Panc1 (cell line): ENCODE results near the gene KIF17. TPM values are rescaled to one million over a fixed set of nuclear protein-coding genes. Genes with fewer than 3 reads are reported as not detected.

Experiments
- ATAC-seq: fragments of 200-7000 bp; cut with Tn5 transposase; 2 replicates; pipeline ENCODE4 v1.9.1; 2020; ENCODE audit warnings: mild to moderate bottlenecking, moderate library complexity
- BruUV-seq: library from RNA; stranded (reverse); fragments of 400-500 nt; replicated peaks from 2 replicates; lab custom pipeline; 2021; lab: Mats Ljungman, UMichigan
- CTCF ChIA-PET: fragments of 300-600 bp; sonication (Branson Sonifier 250); formaldehyde crosslinking; loops from one replicate; lab custom pipeline; 2022; ENCODE audit warnings: antibody characterized with exemption; lab: Charles Lee
- POLR2A ChIA-PET: fragments of 300-600 bp; sonication (Branson Sonifier 250); formaldehyde crosslinking; loops from one replicate; lab custom pipeline; 2022; ENCODE audit warnings: antibody characterized with exemption; lab: Charles Lee
- DNase-seq: peaks from one replicate; pipeline ENCODE4 v3.0.0-alpha.2; 2010; ENCODE audit warnings: low read depth, low spot score
- H3K27ac ChIP-seq: 2 replicates; pipeline ENCODE4 v1.5.1; 2011; ENCODE audit warnings: mild to moderate bottlenecking, low read length, inconsistent platforms
- H3K27me3 ChIP-seq: fragments of 200-500 bp; sonication (Bioruptor generic); 2 replicates; pipeline ENCODE4 v1.6.0; 2014; ENCODE audit warnings: low read length, inconsistent platforms; ENCODE audit not compliant: control insufficient read depth, insufficient read depth
- H3K36me3 ChIP-seq: fragments of 200-500 bp; sonication (Bioruptor generic); 2 replicates; pipeline ENCODE4 v1.5.1; 2014; ENCODE audit warnings: inconsistent platforms, mild to moderate bottlenecking, low read length, moderate library complexity; ENCODE audit not compliant: control insufficient read depth, insufficient read depth
- H3K4me1 ChIP-seq: 2 replicates; pipeline ENCODE4 v1.5.1; 2011; ENCODE audit warnings: inconsistent platforms, mild to moderate bottlenecking, low read length, moderate library complexity; ENCODE audit not compliant: control insufficient read depth, insufficient read depth
- H3K4me3 ChIP-seq, 2 experiments: 2 replicates each; pipeline ENCODE4 v1.5.1; 2011 to 2012; ENCODE audit warnings: low read depth in 2 of 2, low read length in 2 of 2, mild to moderate bottlenecking in 2 of 2, inconsistent platforms in 1 of 2, moderate library complexity in 1 of 2
- H3K9me3 ChIP-seq: fragments of 200-500 bp; sonication (Bioruptor generic); 2 replicates; pipeline ENCODE4 v1.5.1; 2014; ENCODE audit warnings: low read depth, mild to moderate bottlenecking, inconsistent platforms, low read length, moderate library complexity; ENCODE audit not compliant: control insufficient read depth, insufficient read depth
- POLR2AphosphoS5 ChIP-seq: IDR thresholded peaks from 2 replicates; pipeline ENCODE4 v1.6.1; 2012; ENCODE audit warnings: mild to moderate bottlenecking, low read depth, low read length, moderate library complexity
- REST ChIP-seq, 2 experiments: IDR thresholded peaks; 2 replicates each; pipeline ENCODE4 v1.6.1; 2011 to 2012; ENCODE audit warnings: low read depth in 2 of 2, control low read depth in 1 of 2, low read length in 1 of 2, mild to moderate bottlenecking in 1 of 2, moderate library complexity in 1 of 2; ENCODE audit not compliant: insufficient read depth in 1 of 2
- SIN3A ChIP-seq: IDR thresholded peaks from 2 replicates; pipeline ENCODE4 v1.6.1; 2012; ENCODE audit warnings: low read depth, mild to moderate bottlenecking, low read length, moderate library complexity, borderline replicate concordance; ENCODE audit not compliant: insufficient read depth
- TCF7L2 ChIP-seq: IDR thresholded peaks from 2 replicates; pipeline ENCODE4 v1.6.1; 2011; ENCODE audit warnings: mild to moderate bottlenecking, low read depth, low read length, inconsistent platforms
- in situ Hi-C: cut with HindIII; loops from 2 replicates; pipeline ENCODE4 v1.10.0; 2016; ENCODE audit warnings: low sequenced_read_pairs, low pct_unique_long_range_greater_than_20kb
- intact Hi-C: fragments of 100-400 bp; cut with micrococcal nuclease; formaldehyde crosslinking; loops from one replicate; pipeline ENCODE4 v1.10.0; 2022; ENCODE audit not compliant: unreplicated experiment
- total RNA-seq: library from RNA; stranded (reverse); gene quantifications from one replicate; pipeline ENCODE4 v1.2.1, GENCODE V29; 2021; ENCODE audit not compliant: unreplicated experiment
- TF ChIP-seq, protein P1 (sequence below): fragments of 450-650 bp; IDR thresholded peaks from 2 replicates; pipeline ENCODE4 v1.5.1; 2017; ENCODE audit warnings: mild to moderate bottlenecking

KIF17 gene
- total RNA-seq, 1 experiment from 2014 or later, result 3.9 TPM

DNA sequence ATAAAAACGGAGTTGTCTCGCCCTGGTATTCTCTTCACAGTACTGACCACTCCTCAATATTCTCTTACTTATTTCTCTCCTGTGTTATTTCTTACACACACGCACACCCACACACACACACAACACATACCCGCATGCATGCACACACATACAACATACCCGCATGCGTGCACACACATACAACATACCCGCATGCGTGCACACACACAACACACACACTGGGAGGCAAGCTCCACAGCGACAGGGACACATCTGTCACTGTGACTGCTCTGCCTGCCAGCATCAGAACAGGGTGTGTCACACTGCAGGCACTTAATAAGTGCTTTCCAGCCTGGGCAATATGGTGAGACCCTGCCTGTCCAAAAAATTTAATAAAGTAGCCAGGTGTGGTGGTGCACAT is 35.8 kb downstream of the KIF17 start:
- no peak for ATAC-seq
- intact Hi-C loops (no loop called here), in situ Hi-C loops (no loop called here)
- Histone ChIP-seq H3K27me3 (no peaks in the 10 kb centered on the region), H3K4me3 (no peak overlapping the region), H3K9me3 (no peaks in the 10 kb centered on the region), H3K4me1 (no peaks in the 10 kb centered on the region), H3K27ac (no peak overlapping the region), H3K36me3 (no peaks in the 10 kb centered on the region)
- ChIA-PET CTCF (interaction anchor here (0.6 kb wide), 1 partner anchor 8 kb away, joined by 8 read pairs; no protein-coding TSS in a partner anchor), POLR2A (no interaction called here)
- BruUV-seq, result no TSS peak
- TF ChIP-seq SIN3A (no peak), TCF7L2 (no peak), REST (IDR thresholded peaks at IDR 0.05; ENCODE audit: insufficient read depth in 1 of 2, low read depth in 2 of 2, low read length in 1 of 2) (no peak), POLR2AphosphoS5 (no peak)
- TF ChIP-seq, protein P1, sequence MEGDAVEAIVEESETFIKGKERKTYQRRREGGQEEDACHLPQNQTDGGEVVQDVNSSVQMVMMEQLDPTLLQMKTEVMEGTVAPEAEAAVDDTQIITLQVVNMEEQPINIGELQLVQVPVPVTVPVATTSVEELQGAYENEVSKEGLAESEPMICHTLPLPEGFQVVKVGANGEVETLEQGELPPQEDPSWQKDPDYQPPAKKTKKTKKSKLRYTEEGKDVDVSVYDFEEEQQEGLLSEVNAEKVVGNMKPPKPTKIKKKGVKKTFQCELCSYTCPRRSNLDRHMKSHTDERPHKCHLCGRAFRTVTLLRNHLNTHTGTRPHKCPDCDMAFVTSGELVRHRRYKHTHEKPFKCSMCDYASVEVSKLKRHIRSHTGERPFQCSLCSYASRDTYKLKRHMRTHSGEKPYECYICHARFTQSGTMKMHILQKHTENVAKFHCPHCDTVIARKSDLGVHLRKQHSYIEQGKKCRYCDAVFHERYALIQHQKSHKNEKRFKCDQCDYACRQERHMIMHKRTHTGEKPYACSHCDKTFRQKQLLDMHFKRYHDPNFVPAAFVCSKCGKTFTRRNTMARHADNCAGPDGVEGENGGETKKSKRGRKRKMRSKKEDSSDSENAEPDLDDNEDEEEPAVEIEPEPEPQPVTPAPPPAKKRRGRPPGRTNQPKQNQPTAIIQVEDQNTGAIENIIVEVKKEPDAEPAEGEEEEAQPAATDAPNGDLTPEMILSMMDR, result no peak
- DNase-seq, result no peak

- ChIA-PET POLR2A (no interaction called here), CTCF (no interaction called here)
- Histone ChIP-seq H3K36me3 (no peaks in the 10 kb centered on the region), H3K9me3 (no peaks in the 10 kb centered on the region), H3K4me3 (no peak overlapping the region), H3K27ac (no peak overlapping the region), H3K27me3 (no peaks in the 10 kb centered on the region), H3K4me1 (no peaks in the 10 kb centered on the region)
- in situ Hi-C loops, result no loop called here
- BruUV-seq, result no TSS peak
- DNase-seq (no peak), ATAC-seq (no peak)
- intact Hi-C loops, result no loop called here
- TF ChIP-seq, protein P1, result no peak
- no peak for TF ChIP-seq TCF7L2
- TF ChIP-seq POLR2AphosphoS5, result no peak
- no peak for TF ChIP-seq REST (IDR thresholded peaks at IDR 0.05; ENCODE audit: insufficient read depth in 1 of 2, low read depth in 2 of 2, low read length in 1 of 2)
- no peak for TF ChIP-seq SIN3A
Observed at GRCh38 chr1:20680269-20680668, 37.5 kb downstream of the KIF17 start.
